Measurements from ENCODE around the gene KRT81.

DNA sequence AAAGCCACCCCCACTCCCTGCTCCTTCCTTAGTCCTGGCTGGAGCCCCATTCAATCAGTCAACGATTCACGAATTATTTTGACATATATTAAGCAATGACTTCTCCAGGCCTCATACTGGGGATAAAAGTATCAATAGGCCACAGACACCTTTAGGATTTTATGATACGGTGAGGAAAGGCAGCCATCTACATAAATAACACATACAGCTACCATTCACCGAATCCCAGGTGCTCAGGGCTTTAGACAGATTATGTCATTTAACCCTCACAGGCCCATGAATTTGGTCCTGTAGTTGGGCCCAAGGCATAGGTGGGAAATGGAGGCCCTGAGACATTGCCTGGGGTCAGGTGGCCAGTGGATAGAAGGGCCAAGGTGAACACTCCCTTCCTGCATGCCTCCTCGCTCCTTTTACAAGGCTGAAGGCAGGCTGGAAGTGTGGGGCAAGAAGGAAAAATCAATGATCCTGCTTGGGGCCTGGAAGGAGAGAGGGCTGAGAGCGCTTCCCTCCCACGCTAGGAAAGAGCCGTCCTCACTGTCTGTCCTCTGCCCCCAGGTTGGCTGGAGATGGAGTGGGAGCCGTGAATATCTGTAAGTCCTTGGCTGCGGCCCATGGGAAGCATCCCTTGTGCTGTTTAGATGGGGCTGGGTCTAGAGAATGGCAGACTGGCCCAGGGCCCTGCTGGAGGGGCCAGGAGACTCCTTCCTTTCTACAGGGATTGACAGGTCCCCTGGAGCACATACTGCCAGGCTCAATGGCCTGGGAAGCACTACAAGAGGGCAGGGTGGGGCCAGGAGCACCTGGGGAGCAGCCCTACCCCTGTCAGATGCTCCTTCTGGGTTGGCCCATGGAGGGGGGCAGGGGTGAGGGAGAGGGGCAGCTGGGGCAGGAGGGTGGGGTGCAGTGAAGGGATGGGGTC lies 43.5 kb downstream of the KRT81 start:
- TF ChIP-seq, protein P1, sequence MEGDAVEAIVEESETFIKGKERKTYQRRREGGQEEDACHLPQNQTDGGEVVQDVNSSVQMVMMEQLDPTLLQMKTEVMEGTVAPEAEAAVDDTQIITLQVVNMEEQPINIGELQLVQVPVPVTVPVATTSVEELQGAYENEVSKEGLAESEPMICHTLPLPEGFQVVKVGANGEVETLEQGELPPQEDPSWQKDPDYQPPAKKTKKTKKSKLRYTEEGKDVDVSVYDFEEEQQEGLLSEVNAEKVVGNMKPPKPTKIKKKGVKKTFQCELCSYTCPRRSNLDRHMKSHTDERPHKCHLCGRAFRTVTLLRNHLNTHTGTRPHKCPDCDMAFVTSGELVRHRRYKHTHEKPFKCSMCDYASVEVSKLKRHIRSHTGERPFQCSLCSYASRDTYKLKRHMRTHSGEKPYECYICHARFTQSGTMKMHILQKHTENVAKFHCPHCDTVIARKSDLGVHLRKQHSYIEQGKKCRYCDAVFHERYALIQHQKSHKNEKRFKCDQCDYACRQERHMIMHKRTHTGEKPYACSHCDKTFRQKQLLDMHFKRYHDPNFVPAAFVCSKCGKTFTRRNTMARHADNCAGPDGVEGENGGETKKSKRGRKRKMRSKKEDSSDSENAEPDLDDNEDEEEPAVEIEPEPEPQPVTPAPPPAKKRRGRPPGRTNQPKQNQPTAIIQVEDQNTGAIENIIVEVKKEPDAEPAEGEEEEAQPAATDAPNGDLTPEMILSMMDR (conservative IDR thresholded peaks at IDR 0.05; ENCODE audit: low read depth, low read length): no peak
- TF ChIP-seq BHLHE40 (IDR thresholded peaks at IDR 0.05; ENCODE audit: low read depth, low read length) (no peak), MXI1 (IDR thresholded peaks at IDR 0.05; ENCODE audit: borderline replicate concordance, low read depth, low read length) (no peak), RCOR1 (IDR thresholded peaks at IDR 0.05; ENCODE audit: insufficient replicate concordance, low read length) (no peak), POLR2A (IDR thresholded peaks at IDR 0.05; ENCODE audit: low read depth, low read length) (no peak), MAFK (IDR thresholded peaks at IDR 0.05; ENCODE audit: low read depth, low read length) (no peak)

Measured in IMR-90 (cell line).